HepG2 (cell line): ENCODE measurements around the gene KRT76. TPM values are rescaled to one million over a fixed set of nuclear protein-coding genes. Genes with fewer than 3 reads are reported as not detected.

Experiments used
- ATAC-seq: fragments of 200-7000 bp; cut with Tn5 transposase; 3 replicates; pipeline ENCODE4 v1.9.1; 2020; ENCODE audit warnings: mild to moderate bottlenecking, moderate library complexity
- BruUV-seq: library from RNA; stranded (reverse); fragments of 400-500 nt; replicated peaks from 2 replicates; lab custom pipeline; 2021; lab: Mats Ljungman, UMichigan
- CTCF ChIA-PET: fragments of 300-600 bp; formaldehyde crosslinking; extraction: SDS; loops from one replicate; lab custom pipeline; 2021; ENCODE audit warnings: low total read pairs, inconsistent platforms, low intra/inter-chr PET ratio; lab: Yijun Ruan, JAX
- POLR2A ChIA-PET: fragments of 350-600 bp; sonication (Branson Sonifier 250); formaldehyde crosslinking; loops from one replicate; lab custom pipeline; 2020; ENCODE audit warnings: antibody characterized with exemption, inconsistent platforms; lab: Yijun Ruan, JAX
- DNase-seq: peaks from one replicate; pipeline ENCODE4 v3.0.0-alpha.2; 2015; ENCODE audit warnings: low spot score
- FAIRE-seq: peaks from 3 replicates; lab custom pipeline; 2011; peaks lifted over from hg19 to GRCh38; lab: Jason Lieb, UNC
- H2AFZ ChIP-seq: one replicate; pipeline ENCODE4 v1.6.1; 2011; ENCODE audit warnings: low read length, inconsistent platforms
- H3K27ac ChIP-seq: fragments of 300-600 bp; 3 replicates; pipeline ENCODE4 v1.8.0; 2011; ENCODE audit warnings: mixed run types, mild to moderate bottlenecking, mixed read lengths, low read length, inconsistent platforms; ENCODE audit not compliant: insufficient read depth; ENCODE audit errors: extremely low read length
- H3K27me3 ChIP-seq, 2 experiments: fragments of 200-600 bp in 1 of 2; 2 replicates in 1 of 2; 3 replicates in 1 of 2; pipeline versions ENCODE4 v1.6.0 to v1.8.0; 2011; ENCODE audit warnings: low read length in 2 of 2, mild to moderate bottlenecking in 2 of 2, moderate library complexity in 2 of 2, inconsistent platforms in 1 of 2; ENCODE audit not compliant: insufficient read depth in 2 of 2, control insufficient read depth in 1 of 2
- H3K36me3 ChIP-seq, 2 experiments: fragments of 200-600 bp in 1 of 2; replicated peaks in 1 of 2; 2 replicates in 1 of 2; 3 replicates in 1 of 2; pipeline versions ENCODE4 v1.5.1 to v1.8.0; 2011; ENCODE audit warnings: low read length in 2 of 2, inconsistent platforms in 1 of 2; ENCODE audit not compliant: insufficient read depth in 2 of 2, control insufficient read depth in 1 of 2
- H3K4me1 ChIP-seq: 2 replicates; pipeline ENCODE4 v1.5.1; 2012; ENCODE audit warnings: low read length, inconsistent platforms; ENCODE audit not compliant: insufficient read depth
- H3K4me2 ChIP-seq: 2 replicates; pipeline ENCODE4 v1.6.0; 2011; ENCODE audit warnings: low read depth, low read length, inconsistent platforms
- H3K4me3 ChIP-seq, 3 experiments: fragments of 200-600 bp in 1 of 3; sonication (generic), shearing (Covaris generic) in 1 of 3; replicated peaks in 1 of 3; 2 replicates each; pipeline ENCODE4 v1.5.1; 2011 to 2016; ENCODE audit warnings: low read length in 3 of 3, inconsistent platforms in 2 of 3, low read depth in 2 of 3, mild to moderate bottlenecking in 2 of 3, control low read depth in 1 of 3, mixed read lengths in 1 of 3; ENCODE audit not compliant: insufficient read depth in 1 of 3
- H3K79me2 ChIP-seq: one replicate; pipeline ENCODE4 v1.6.1; 2011; ENCODE audit warnings: low read length, inconsistent platforms; ENCODE audit not compliant: insufficient read depth
- H3K9ac ChIP-seq: 2 replicates; pipeline ENCODE4 v1.6.0; 2011; ENCODE audit warnings: mild to moderate bottlenecking, low read depth, low read length, inconsistent platforms; ENCODE audit not compliant: insufficient read depth
- H3K9me3 ChIP-seq: 2 replicates; pipeline ENCODE4 v1.5.1; 2012; ENCODE audit warnings: mild to moderate bottlenecking, low read length
- H4K20me1 ChIP-seq: 2 replicates; pipeline ENCODE4 v1.6.0; 2011; ENCODE audit warnings: inconsistent platforms, mild to moderate bottlenecking, low read length, moderate library complexity; ENCODE audit not compliant: insufficient read depth
- BCL6 ChIP-seq: IDR thresholded peaks from 2 replicates; pipeline ENCODE4 v1.6.1; 2016; ENCODE audit warnings: missing genetic modification reagents, missing compliant biosample characterization
- CBFB ChIP-seq: sonication (generic); formaldehyde crosslinking; IDR thresholded peaks from 2 replicates; pipeline ENCODE4 v1.4.0; 2020; ENCODE audit warnings: missing genetic modification reagents
- FOXK2 ChIP-seq: fragments of 450-650 bp; IDR thresholded peaks from 2 replicates; pipeline ENCODE4 v1.6.1; 2016
- HMG20A ChIP-seq: IDR thresholded peaks from 2 replicates; pipeline ENCODE4 v1.6.1; 2016; ENCODE audit warnings: borderline replicate concordance
- NFIC ChIP-seq: IDR thresholded peaks from 2 replicates; pipeline ENCODE4 v1.6.1; 2012; ENCODE audit warnings: mild to moderate bottlenecking, low read length, inconsistent platforms
- STAT5B ChIP-seq: sonication (generic); formaldehyde crosslinking; IDR thresholded peaks from 2 replicates; pipeline ENCODE4 v1.4.0; 2020; ENCODE audit warnings: missing genetic modification reagents
- ZNF367 ChIP-seq: sonication (generic); formaldehyde crosslinking; IDR thresholded peaks from 2 replicates; pipeline ENCODE4 v1.4.0; 2020; ENCODE audit warnings: missing genetic modification reagents, borderline replicate concordance
- ZNF883 ChIP-seq: sonication (generic); formaldehyde crosslinking; IDR thresholded peaks from 2 replicates; pipeline ENCODE4 v1.5.1; 2020; ENCODE audit warnings: mild to moderate bottlenecking, missing genetic modification reagents; ENCODE audit errors: not compliant biosample characterization
- WGBS: methylation state at CpG from one replicate; pipeline ENCODE4 v1.1.6; 2017; ENCODE audit warnings: low lambda C conversion rate; 5-methylcytosine and 5-hydroxymethylcytosine counted together
- in situ Hi-C: cut with HindIII; loops from 2 replicates; pipeline ENCODE4 v1.10.0; 2017; ENCODE audit warnings: low pct_unique_long_range_greater_than_20kb; ENCODE audit not compliant: extremely low pct_ligation_motif_present
- intact Hi-C: fragments of 100-400 bp; cut with micrococcal nuclease; formaldehyde crosslinking; loops from one replicate; pipeline ENCODE4 v1.10.0; 2022; ENCODE audit not compliant: unreplicated experiment
- polyA plus RNA-seq, 8 experiments: library from polyadenylated mRNA; depleted of rRNA in 3 of 8; stranded (reverse) in 7 of 8; unstranded in 1 of 8; fragments of >200 nt; fragmentation: Illumina TruSeq in 4 of 8; extraction: Trizol in 4 of 8; gene quantifications; 2 replicates each; pipeline versions ENCODE4 v1.2.1 to v1.2.3, GENCODE V29; 2011 to 2016; ENCODE audit warnings: low read depth in 4 of 8, missing spikeins in 1 of 8, mixed read lengths in 1 of 8; ENCODE audit not compliant: insufficient read depth in 1 of 8
- total RNA-seq, 5 experiments: library from RNA; depleted of rRNA; stranded (reverse); fragments of >200 nt; fragmentation: Illumina TruSeq; extraction: Trizol; gene quantifications; 2 replicates each; pipeline ENCODE4 v1.2.3, GENCODE V29; 2016; ENCODE audit warnings: low read depth in 1 of 5
- TF ChIP-seq, protein P1 (sequence below): sonication (generic); formaldehyde crosslinking; IDR thresholded peaks from 2 replicates; pipeline ENCODE4 v1.5.0; 2020; ENCODE audit warnings: missing genetic modification reagents
- TF ChIP-seq, protein P2 (sequence below): sonication (generic); formaldehyde crosslinking; IDR thresholded peaks from 2 replicates; pipeline ENCODE4 v1.8.1; 2023; ENCODE audit warnings: mild to moderate bottlenecking, missing genetic modification reagents
- TF ChIP-seq, protein P3 (sequence below): sonication (generic); formaldehyde crosslinking; IDR thresholded peaks from 2 replicates; pipeline ENCODE4 v1.4.0; 2020; ENCODE audit warnings: mild to moderate bottlenecking, missing genetic modification reagents
- TF ChIP-seq, protein P4 (sequence below): sonication (generic); formaldehyde crosslinking; IDR thresholded peaks from 2 replicates; pipeline ENCODE4 v1.4.0; 2020; ENCODE audit warnings: mild to moderate bottlenecking, missing genetic modification reagents, borderline replicate concordance
- TF ChIP-seq, protein P5 (sequence below): sonication (generic); formaldehyde crosslinking; IDR thresholded peaks from 2 replicates; pipeline ENCODE4 v1.4.0; 2020; ENCODE audit warnings: missing genetic modification reagents
- TF ChIP-seq, protein P6 (sequence below): sonication (generic); formaldehyde crosslinking; IDR thresholded peaks from 2 replicates; pipeline ENCODE4 v1.5.1; 2020; ENCODE audit warnings: missing genetic modification reagents, mild to moderate bottlenecking, borderline replicate concordance

KRT76 gene
- total and polyA plus RNA-seq, 2 of the 13 experiments (the other 11 are each of a cell fraction or from before 2014, with no cell fraction given): not detected

DNA sequence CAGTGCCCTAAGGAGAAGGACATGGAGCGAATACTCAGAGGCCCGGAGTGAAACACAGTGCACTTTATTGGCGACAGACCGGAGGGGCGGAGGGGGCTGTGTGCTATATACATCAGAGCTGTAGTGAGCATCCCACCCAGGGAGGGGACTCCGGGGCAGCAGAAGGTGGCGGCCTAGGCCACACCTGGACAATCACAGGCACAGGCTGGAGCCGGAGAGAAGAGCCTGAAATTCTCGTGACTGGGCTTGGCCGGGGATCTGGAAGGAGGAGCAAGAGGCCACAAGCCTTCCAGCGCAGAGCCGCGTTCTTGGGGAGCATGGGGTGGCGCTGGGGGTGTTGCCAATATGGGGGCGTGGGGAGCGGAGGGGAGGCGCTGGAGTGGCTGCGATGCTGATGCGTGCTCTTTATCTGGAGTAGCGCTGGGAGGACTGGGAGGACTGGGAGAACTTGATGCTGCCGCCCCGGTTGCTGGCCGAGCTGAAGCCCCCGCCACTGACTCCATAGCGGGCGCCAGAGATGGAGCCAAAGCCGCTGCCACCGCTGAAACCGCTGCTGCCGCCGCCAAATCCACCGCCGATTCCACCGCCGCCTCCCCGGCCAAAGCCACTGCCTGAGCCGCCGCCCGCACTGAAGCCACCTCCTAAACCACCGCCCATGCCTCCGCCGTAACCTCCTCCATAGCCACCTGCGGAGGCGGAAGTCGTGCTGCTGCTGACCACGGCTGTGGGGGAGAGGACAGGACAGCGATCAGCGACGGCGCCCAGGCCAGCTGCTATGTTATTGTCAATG lies 12.7 kb upstream of the KRT76 start:
- ATAC-seq: peak; percentile 60
- ChIA-PET CTCF (no interaction called here), POLR2A (no interaction called here)
- no TSS peak for BruUV-seq
- TF ChIP-seq, protein P1, sequence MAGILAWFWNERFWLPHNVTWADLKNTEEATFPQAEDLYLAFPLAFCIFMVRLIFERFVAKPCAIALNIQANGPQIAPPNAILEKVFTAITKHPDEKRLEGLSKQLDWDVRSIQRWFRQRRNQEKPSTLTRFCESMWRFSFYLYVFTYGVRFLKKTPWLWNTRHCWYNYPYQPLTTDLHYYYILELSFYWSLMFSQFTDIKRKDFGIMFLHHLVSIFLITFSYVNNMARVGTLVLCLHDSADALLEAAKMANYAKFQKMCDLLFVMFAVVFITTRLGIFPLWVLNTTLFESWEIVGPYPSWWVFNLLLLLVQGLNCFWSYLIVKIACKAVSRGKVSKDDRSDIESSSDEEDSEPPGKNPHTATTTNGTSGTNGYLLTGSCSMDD (CRISPR knock-in tag): no peak
- TF ChIP-seq, protein P2, sequence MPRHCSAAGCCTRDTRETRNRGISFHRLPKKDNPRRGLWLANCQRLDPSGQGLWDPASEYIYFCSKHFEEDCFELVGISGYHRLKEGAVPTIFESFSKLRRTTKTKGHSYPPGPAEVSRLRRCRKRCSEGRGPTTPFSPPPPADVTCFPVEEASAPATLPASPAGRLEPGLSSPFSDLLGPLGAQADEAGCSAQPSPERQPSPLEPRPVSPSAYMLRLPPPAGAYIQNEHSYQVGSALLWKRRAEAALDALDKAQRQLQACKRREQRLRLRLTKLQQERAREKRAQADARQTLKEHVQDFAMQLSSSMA: no peak
- TF ChIP-seq HMG20A (CRISPR knock-in tag) (no peak), NFIC (no peak), FOXK2 (no peak), STAT5B (CRISPR knock-in tag) (no peak), CBFB (CRISPR knock-in tag) (no peak), BCL6 (CRISPR knock-in tag) (no peak), ZNF367 (CRISPR knock-in tag) (no peak), ZNF883 (CRISPR knock-in tag) (no peak)
- TF ChIP-seq, protein P3, sequence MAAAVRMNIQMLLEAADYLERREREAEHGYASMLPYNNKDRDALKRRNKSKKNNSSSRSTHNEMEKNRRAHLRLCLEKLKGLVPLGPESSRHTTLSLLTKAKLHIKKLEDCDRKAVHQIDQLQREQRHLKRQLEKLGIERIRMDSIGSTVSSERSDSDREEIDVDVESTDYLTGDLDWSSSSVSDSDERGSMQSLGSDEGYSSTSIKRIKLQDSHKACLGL (CRISPR knock-in tag): no peak
- TF ChIP-seq, protein P4, sequence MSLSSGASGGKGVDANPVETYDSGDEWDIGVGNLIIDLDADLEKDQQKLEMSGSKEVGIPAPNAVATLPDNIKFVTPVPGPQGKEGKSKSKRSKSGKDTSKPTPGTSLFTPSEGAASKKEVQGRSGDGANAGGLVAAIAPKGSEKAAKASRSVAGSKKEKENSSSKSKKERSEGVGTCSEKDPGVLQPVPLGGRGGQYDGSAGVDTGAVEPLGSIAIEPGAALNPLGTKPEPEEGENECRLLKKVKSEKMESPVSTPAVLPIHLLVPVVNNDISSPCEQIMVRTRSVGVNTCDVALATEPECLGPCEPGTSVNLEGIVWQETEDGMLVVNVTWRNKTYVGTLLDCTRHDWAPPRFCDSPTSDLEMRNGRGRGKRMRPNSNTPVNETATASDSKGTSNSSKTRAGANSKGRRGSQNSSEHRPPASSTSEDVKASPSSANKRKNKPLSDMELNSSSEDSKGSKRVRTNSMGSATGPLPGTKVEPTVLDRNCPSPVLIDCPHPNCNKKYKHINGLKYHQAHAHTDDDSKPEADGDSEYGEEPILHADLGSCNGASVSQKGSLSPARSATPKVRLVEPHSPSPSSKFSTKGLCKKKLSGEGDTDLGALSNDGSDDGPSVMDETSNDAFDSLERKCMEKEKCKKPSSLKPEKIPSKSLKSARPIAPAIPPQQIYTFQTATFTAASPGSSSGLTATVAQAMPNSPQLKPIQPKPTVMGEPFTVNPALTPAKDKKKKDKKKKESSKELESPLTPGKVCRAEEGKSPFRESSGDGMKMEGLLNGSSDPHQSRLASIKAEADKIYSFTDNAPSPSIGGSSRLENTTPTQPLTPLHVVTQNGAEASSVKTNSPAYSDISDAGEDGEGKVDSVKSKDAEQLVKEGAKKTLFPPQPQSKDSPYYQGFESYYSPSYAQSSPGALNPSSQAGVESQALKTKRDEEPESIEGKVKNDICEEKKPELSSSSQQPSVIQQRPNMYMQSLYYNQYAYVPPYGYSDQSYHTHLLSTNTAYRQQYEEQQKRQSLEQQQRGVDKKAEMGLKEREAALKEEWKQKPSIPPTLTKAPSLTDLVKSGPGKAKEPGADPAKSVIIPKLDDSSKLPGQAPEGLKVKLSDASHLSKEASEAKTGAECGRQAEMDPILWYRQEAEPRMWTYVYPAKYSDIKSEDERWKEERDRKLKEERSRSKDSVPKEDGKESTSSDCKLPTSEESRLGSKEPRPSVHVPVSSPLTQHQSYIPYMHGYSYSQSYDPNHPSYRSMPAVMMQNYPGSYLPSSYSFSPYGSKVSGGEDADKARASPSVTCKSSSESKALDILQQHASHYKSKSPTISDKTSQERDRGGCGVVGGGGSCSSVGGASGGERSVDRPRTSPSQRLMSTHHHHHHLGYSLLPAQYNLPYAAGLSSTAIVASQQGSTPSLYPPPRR: no peak
- TF ChIP-seq, protein P5, sequence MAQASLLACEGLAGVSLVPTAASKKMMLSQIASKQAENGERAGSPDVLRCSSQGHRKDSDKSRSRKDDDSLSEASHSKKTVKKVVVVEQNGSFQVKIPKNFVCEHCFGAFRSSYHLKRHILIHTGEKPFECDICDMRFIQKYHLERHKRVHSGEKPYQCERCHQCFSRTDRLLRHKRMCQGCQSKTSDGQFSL (CRISPR knock-in tag): no peak
- TF ChIP-seq, protein P6, sequence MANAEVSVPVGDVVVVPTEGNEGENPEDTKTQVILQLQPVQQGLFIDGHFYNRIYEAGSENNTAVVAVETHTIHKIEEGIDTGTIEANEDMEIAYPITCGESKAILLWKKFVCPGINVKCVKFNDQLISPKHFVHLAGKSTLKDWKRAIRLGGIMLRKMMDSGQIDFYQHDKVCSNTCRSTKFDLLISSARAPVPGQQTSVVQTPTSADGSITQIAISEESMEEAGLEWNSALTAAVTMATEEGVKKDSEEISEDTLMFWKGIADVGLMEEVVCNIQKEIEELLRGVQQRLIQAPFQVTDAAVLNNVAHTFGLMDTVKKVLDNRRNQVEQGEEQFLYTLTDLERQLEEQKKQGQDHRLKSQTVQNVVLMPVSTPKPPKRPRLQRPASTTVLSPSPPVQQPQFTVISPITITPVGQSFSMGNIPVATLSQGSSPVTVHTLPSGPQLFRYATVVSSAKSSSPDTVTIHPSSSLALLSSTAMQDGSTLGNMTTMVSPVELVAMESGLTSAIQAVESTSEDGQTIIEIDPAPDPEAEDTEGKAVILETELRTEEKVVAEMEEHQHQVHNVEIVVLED: no peak
- Histone ChIP-seq H3K27ac (no peak overlapping the region), H3K79me2 (no peaks in the 10 kb centered on the region), H3K27me3 (peaks cover 4 to 56% of the 10 kb centered on the region in 2 experiments; a peak in 3 of 5 replicates), H3K36me3 (no peaks in the 10 kb centered on the region), H2AFZ (no peak overlapping the region), H3K9ac (no peak overlapping the region), H3K4me2 (no peak overlapping the region), H4K20me1 (no peaks in the 10 kb centered on the region), H3K4me3 (no peak overlapping the region), H3K4me1 (no peaks in the 10 kb centered on the region), H3K9me3 (no peaks in the 10 kb centered on the region)
- 55% methylated on average over 14 of the region's 50 CpGs for WGBS
- no peak for FAIRE-seq
- in situ Hi-C loops (no loop called here), intact Hi-C loops (no loop called here)
- DNase-seq: no peak
